ENCODE measurements around the gene ELP4. TPM values are rescaled to one million over a fixed set of nuclear protein-coding genes. Genes with fewer than 3 reads are reported as not detected.

Gene ELP4
- total and polyA plus RNA-seq, 7 donors = 4.2 to 12.9 (median 8.2) TPM

DNA sequence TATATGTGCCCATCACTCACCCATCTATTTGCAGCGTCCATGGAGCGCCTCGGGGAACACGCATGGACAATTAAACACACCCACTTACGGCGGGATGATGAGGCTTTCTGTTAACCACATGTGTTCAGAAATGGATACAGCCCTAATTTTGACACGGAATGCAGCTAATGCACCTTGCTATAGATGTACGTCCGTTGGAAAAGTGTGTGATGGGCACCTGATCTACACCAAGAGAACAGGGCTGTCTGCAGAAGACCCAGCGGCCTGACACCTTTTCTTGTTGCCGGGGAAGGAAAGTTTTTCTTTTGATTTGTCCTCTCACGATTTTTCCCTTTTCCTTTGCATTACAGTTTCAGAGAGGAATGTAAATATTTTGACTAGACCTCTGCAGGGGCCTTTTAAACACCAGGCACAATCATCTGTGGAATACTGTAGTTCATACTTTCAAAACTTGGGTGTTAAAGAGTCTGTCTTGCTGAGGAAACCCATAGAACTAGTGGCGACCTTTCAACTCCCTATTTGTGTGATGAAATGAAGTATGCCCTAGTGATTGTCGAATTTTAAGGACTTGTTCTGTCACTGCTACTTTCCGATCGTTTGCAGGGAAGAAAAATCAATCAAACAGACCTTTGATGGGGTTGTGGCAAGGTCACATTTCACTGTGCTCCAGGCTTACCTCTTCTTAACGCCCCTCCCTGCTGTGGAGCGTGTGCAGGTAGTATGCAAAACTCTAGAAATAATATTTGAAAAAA is 318.1 kb downstream of the ELP4 start:
- whole genome bisulfite sequencing, 3 donors = 9 to 13% (median 9%) methylated on average over 18 of the region's 18 CpGs
- Histone ChIP-seq H3K27me3 (ENCODE audit: insufficient read depth in 3 of 3, low read length in 2 of 3) (peaks cover 19 to 99% (median 44%) of the 10 kb centered on the region in 3 donors), H3K9me3 (no peaks in the 10 kb centered on the region), H3K4me3 (no peak overlapping the region), H3K36me3 (ENCODE audit: insufficient read depth in 1 of 2, low read depth in 1 of 2) (no peaks in the 10 kb centered on the region), H3K4me1 (no peaks in the 10 kb centered on the region), H3K27ac (no peak overlapping the region)
- DNase-seq = no peak
- intact Hi-C loops (cut with DNase I) = no loop called here
- peak in 1 of 4 donors; percentile 16 for ATAC-seq
- TF ChIP-seq, protein P1, sequence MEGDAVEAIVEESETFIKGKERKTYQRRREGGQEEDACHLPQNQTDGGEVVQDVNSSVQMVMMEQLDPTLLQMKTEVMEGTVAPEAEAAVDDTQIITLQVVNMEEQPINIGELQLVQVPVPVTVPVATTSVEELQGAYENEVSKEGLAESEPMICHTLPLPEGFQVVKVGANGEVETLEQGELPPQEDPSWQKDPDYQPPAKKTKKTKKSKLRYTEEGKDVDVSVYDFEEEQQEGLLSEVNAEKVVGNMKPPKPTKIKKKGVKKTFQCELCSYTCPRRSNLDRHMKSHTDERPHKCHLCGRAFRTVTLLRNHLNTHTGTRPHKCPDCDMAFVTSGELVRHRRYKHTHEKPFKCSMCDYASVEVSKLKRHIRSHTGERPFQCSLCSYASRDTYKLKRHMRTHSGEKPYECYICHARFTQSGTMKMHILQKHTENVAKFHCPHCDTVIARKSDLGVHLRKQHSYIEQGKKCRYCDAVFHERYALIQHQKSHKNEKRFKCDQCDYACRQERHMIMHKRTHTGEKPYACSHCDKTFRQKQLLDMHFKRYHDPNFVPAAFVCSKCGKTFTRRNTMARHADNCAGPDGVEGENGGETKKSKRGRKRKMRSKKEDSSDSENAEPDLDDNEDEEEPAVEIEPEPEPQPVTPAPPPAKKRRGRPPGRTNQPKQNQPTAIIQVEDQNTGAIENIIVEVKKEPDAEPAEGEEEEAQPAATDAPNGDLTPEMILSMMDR (IDR thresholded peaks at IDR 0.05) = no peak

DNA sequence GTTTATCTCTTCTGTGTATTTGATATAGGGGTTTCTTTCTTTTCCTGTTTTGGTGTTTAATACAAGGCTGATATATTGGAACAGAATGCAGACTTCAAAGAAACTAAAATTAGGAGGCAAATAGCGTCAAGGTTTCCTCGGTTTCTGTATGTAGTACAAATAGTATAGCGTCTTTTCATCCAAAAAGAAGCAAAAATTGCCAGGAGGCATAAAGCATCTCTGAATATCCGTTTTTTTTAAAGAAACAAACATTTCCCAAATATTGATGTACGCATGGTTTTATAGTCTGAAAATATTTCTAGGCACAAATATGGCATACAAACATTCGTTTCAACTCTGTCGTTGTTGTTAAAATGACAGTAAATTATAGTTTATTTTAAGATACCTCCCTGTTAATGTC is 318.6 kb downstream of the ELP4 start:
- intact Hi-C loops (cut with DNase I) = no loop called here
- Histone ChIP-seq H3K36me3 (ENCODE audit: insufficient read depth in 1 of 2, low read depth in 1 of 2) (no peaks in the 10 kb centered on the region), H3K4me3 (no peak overlapping the region), H3K27ac (no peak overlapping the region), H3K4me1 (no peaks in the 10 kb centered on the region), H3K27me3 (ENCODE audit: insufficient read depth in 3 of 3, low read length in 2 of 3) (peaks cover 24 to 99% (median 39%) of the 10 kb centered on the region in 3 donors), H3K9me3 (no peaks in the 10 kb centered on the region)
- no peak for ATAC-seq
- TF ChIP-seq, protein P1 (IDR thresholded peaks at IDR 0.05) = no peak
- WGBS, 3 donors = 27 to 33% (median 30%) methylated on average over 7 of the region's 7 CpGs
- no peak for DNase-seq

DNA sequence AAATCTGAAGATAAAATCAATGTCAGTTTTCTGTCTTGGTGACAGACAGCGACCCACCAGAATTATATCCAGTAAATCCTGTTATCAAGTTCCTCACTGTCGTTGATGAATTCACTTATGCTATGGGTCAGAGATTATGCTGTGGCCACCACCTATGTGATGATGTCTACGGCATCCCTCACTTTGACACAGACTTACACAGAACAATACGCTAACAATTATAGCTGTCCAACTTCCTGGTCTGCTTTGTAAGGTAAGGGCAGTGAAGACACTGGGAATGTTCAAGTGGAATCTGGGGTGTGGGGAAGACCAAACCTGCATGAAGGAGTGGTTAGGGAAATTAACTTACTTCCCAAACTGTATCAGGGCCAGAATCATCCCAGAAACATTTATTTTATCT is 320.8 kb downstream of the ELP4 start:
- peaks cover 25 to 92% (median 25%) of the 10 kb centered on the region in 3 donors for H3K27me3 ChIP-seq (ENCODE audit: insufficient read depth in 3 of 3, low read length in 2 of 3)
- TF ChIP-seq, protein P1 (IDR thresholded peaks at IDR 0.05) = no peak
- no peak for ATAC-seq

DNA sequence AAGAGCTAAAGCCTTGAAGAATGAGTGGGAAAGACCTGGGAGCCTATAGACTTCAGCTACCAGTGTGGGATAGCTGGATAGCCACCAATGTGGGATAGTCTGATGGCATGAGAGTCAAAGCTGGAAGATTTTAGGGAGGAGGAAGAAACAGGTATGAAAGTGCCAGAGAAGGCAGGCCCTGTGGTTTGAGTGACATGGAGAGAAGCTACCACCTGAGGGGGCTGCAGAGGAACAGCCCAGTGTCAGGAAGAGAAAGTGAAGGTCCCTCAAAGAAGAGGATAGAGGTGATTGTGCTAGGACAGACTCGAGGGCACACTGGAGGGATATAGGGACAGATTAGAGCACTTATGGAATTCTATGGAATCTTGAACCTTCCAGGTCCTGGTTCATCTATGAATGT is 324.7 kb downstream of the ELP4 start:
- WGBS, 3 donors = 20 to 50% (median 49%) methylated on average over 1 of the region's 1 CpG
- intact Hi-C loops (cut with DNase I) = no loop called here
- TF ChIP-seq, protein P1 (IDR thresholded peaks at IDR 0.05) = no peak
- H3K9me3 ChIP-seq = no peaks in the 10 kb centered on the region
- ATAC-seq (no peak), DNase-seq (no peak)
- H3K36me3 ChIP-seq (ENCODE audit: insufficient read depth in 1 of 2, low read depth in 1 of 2) = no peaks in the 10 kb centered on the region
- peaks cover 2 to 88% (median 31%) of the 10 kb centered on the region in 3 donors for H3K27me3 ChIP-seq (ENCODE audit: insufficient read depth in 3 of 3, low read length in 2 of 3)
- no peak overlapping the region for H3K4me3 ChIP-seq
- H3K27ac ChIP-seq = no peak overlapping the region
- H3K4me1 ChIP-seq = no peaks in the 10 kb centered on the region

More for the DNA sequence above, 320.8 kb downstream of the ELP4 start:
- no peak overlapping the region for H3K4me3 ChIP-seq
- H3K27ac ChIP-seq = no peak overlapping the region
- H3K4me1 ChIP-seq = no peaks in the 10 kb centered on the region
- 85 to 90% (median 87%) methylated on average over 4 of the region's 4 CpGs for WGBS, 3 donors
- intact Hi-C loops (cut with DNase I) = no loop called here
- H3K36me3 ChIP-seq (ENCODE audit: insufficient read depth in 1 of 2, low read depth in 1 of 2) = no peaks in the 10 kb centered on the region
- no peaks in the 10 kb centered on the region for H3K9me3 ChIP-seq
- no peak for DNase-seq

Other genes with a start within 250 kb of the ELP4 start
- gene DCDC1, start 140.0 kb upstream of the ELP4 start, total RNA-seq = not detected
- gene DCDC1, start 140.0 kb upstream of the ELP4 start, polyA plus RNA-seq = not detected
- 10 to 100 TPM; 12.4 to 22.0 (median 15.8) TPM for gene DNAJC24, start 139.9 kb upstream of the ELP4 start, total RNA-seq
- gene DNAJC24, start 139.9 kb upstream of the ELP4 start, polyA plus RNA-seq = 10 to 100 TPM in 1 of 3 donors, 1 to 10 TPM in 2; 8.9 to 17.1 (median 9.7) TPM
- gene IMMP1L, start 145 bp upstream of the ELP4 start, total RNA-seq = 10 to 100 TPM; 17.7 to 28.6 (median 24.4) TPM
- 10 to 100 TPM; 15.5 to 42.1 (median 38.8) TPM for gene IMMP1L, start 145 bp upstream of the ELP4 start, polyA plus RNA-seq

All from psoas muscle (tissue), 8 donors.